Measurements from ENCODE around the gene MYO1D.

Gene MYO1D

DNA sequence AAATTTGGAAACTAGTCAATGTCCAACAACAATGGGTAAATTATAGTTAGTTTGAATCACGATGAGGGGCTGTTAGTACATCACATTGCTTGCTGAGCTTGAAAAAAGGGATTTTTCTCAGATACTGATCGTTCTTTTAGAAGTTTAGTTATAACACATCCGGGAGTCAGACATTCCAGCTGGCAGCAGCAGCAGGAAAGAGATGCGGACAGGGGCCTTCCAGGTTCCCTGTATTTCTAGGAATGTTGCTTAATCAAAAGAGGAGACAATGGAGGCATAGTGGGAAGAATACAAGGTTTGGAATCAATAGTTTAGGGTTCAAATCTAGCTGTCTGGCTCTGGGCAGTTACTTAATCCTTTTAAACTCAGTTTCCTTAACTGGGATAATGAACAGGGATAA is 362.3 kb downstream of the MYO1D start:
- no peaks in the 10 kb centered on the region for H4K20me1 ChIP-seq (ENCODE audit: insufficient read depth, low read length)
- H3K27ac ChIP-seq (ENCODE audit: low read length), result no peak overlapping the region
- H3K9ac ChIP-seq (ENCODE audit: low read length), result no peak overlapping the region
- no peaks in the 10 kb centered on the region for H3K9me2 ChIP-seq (replicated peaks; ENCODE audit: insufficient read depth, low read length)
- no peak overlapping the region for H2AFZ ChIP-seq (ENCODE audit: low read length)
- H3K27me3 ChIP-seq (replicated peaks; ENCODE audit: insufficient read depth, low read length), result no peaks in the 10 kb centered on the region
- no peaks in the 10 kb centered on the region for H3K9me3 ChIP-seq (replicated peaks; ENCODE audit: insufficient read depth, low read length)
- no peaks in the 10 kb centered on the region for H3K79me2 ChIP-seq (ENCODE audit: low read length)
- H3K4me2 ChIP-seq (ENCODE audit: low read depth, low read length), result no peak overlapping the region
- no peaks in the 10 kb centered on the region for H3F3A ChIP-seq (ENCODE audit: insufficient read depth, low read length)
- H3K36me3 ChIP-seq (replicated peaks; ENCODE audit: insufficient read depth, low read length), result no peaks in the 10 kb centered on the region
- DNase-seq, result no peak
- no peak overlapping the region for H3K4me3 ChIP-seq (ENCODE audit: low read length)
- H3K4me1 ChIP-seq (ENCODE audit: low read length), result no peaks in the 10 kb centered on the region
- TF ChIP-seq CTCF (IDR thresholded peaks at IDR 0.05; ENCODE audit: low read length) (no peak), EZH2phosphoT487 (IDR thresholded peaks at IDR 0.05; ENCODE audit: low read length) (no peak), EZH2 (optimal IDR thresholded peaks at IDR 0.05; ENCODE audit: low read depth, low read length) (no peak)

DNA sequence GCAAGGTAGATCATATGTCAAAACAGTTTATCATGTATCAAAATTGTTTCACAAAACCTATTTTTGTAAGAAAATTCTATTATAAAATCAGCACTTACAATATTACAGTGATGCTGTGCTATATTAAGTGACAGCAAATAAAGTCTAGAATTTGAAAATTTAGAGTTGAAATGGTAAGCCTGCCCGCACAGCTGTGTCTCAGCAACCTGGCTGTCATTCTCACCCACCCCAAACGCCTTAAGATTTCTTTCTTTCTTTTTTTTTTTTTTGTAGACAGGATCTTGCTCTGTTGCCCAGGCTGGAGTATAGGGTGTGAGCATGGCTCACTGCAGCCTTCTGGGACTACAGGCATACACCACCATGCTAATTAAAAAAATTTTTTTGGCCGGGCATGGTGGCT is 363.3 kb downstream of the MYO1D start:
- DNase-seq, result no peak
- no peaks in the 10 kb centered on the region for H3K27me3 ChIP-seq (replicated peaks; ENCODE audit: insufficient read depth, low read length)

DNA sequence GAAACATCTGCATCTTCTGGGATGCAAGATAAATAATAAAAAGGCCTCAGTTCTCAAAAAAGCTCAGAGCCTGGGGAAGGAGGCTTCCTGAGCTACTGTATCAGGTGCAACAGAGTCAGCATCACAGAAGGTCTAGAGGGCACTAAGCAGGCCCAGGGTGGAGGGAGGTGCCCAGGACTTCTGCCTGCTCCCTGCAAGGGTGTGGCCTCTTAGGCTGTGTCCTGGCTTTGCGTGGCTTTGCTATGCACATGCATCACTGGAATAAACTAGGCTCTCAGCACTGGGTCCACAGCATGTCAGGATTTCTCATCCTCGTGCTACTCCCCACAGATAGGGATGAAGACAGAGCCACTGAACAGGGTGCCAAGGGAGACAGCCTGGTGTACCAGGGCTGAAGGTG is 364.6 kb downstream of the MYO1D start:
- Histone ChIP-seq H3K27me3 (replicated peaks; ENCODE audit: insufficient read depth, low read length) (no peaks in the 10 kb centered on the region), H3K79me2 (ENCODE audit: low read length) (no peaks in the 10 kb centered on the region), H3K9ac (ENCODE audit: low read length) (no peak overlapping the region), H4K20me1 (ENCODE audit: insufficient read depth, low read length) (no peaks in the 10 kb centered on the region), H3K4me1 (ENCODE audit: low read length) (no peaks in the 10 kb centered on the region), H3K4me2 (ENCODE audit: low read depth, low read length) (no peak overlapping the region), H3K36me3 (replicated peaks; ENCODE audit: insufficient read depth, low read length) (no peaks in the 10 kb centered on the region), H3K27ac (ENCODE audit: low read length) (no peak overlapping the region), H3K4me3 (ENCODE audit: low read length) (no peak overlapping the region), H3F3A (ENCODE audit: insufficient read depth, low read length) (no peaks in the 10 kb centered on the region), H3K9me2 (replicated peaks; ENCODE audit: insufficient read depth, low read length) (no peaks in the 10 kb centered on the region), H2AFZ (ENCODE audit: low read length) (no peak overlapping the region), H3K9me3 (replicated peaks; ENCODE audit: insufficient read depth, low read length) (no peaks in the 10 kb centered on the region)
- DNase-seq, result no peak
- TF ChIP-seq EZH2 (optimal IDR thresholded peaks at IDR 0.05; ENCODE audit: low read depth, low read length) (no peak), EZH2phosphoT487 (IDR thresholded peaks at IDR 0.05; ENCODE audit: low read length) (no peak), CTCF (IDR thresholded peaks at IDR 0.05; ENCODE audit: low read length) (no peak)

More for the DNA sequence above, 363.3 kb downstream of the MYO1D start:
- TF ChIP-seq EZH2phosphoT487 (IDR thresholded peaks at IDR 0.05; ENCODE audit: low read length), result no peak
- no peak for TF ChIP-seq CTCF (IDR thresholded peaks at IDR 0.05; ENCODE audit: low read length)
- no peak for TF ChIP-seq EZH2 (optimal IDR thresholded peaks at IDR 0.05; ENCODE audit: low read depth, low read length)
- Histone ChIP-seq H3K79me2 (ENCODE audit: low read length) (no peaks in the 10 kb centered on the region), H3K9ac (ENCODE audit: low read length) (no peak overlapping the region), H4K20me1 (ENCODE audit: insufficient read depth, low read length) (no peaks in the 10 kb centered on the region), H3K9me2 (replicated peaks; ENCODE audit: insufficient read depth, low read length) (no peaks in the 10 kb centered on the region), H3F3A (ENCODE audit: insufficient read depth, low read length) (no peaks in the 10 kb centered on the region), H3K4me3 (ENCODE audit: low read length) (no peak overlapping the region), H2AFZ (ENCODE audit: low read length) (no peak overlapping the region), H3K27ac (ENCODE audit: low read length) (no peak overlapping the region), H3K4me2 (ENCODE audit: low read depth, low read length) (no peak overlapping the region), H3K9me3 (replicated peaks; ENCODE audit: insufficient read depth, low read length) (no peaks in the 10 kb centered on the region), H3K36me3 (replicated peaks; ENCODE audit: insufficient read depth, low read length) (no peaks in the 10 kb centered on the region), H3K4me1 (ENCODE audit: low read length) (no peaks in the 10 kb centered on the region)

Data from MM.1S (cell line).